Epithelial cell of proximal tubule (primary cell): Measurements from ENCODE around the gene SUCNR1. TPM values are rescaled to one million over a fixed set of nuclear protein-coding genes. Genes with fewer than 3 reads are reported as not detected.
"Not testable (repeated sequence)": the region's sequence is repeated elsewhere in the genome, so short reads cannot be mapped to it uniquely, and the experiment has no call there.

ENCODE experiments used
- DNase-seq: peaks from one replicate; pipeline ENCODE4 v3.0.0-alpha.2; 2011; ENCODE audit warnings: low read depth
- H3K4me3 ChIP-seq: 2 replicates; pipeline ENCODE4 v1.5.1; 2011; ENCODE audit warnings: low read depth, mild to moderate bottlenecking, low read length
- CTCF ChIP-seq: conservative IDR thresholded peaks from 2 replicates; pipeline ENCODE4 v1.5.1; 2012; ENCODE audit warnings: low read depth, mild to moderate bottlenecking, low read length
- total RNA-seq: library from RNA; depleted of rRNA; stranded (reverse); fragments of >200 nt; gene quantifications from 2 replicates; pipeline ENCODE4 v1.2.3, GENCODE V29; 2015

Gene SUCNR1
- total RNA-seq, 1 donor from 2014 or later: 0.81 TPM

GRCh38 chr3:151871639-151872468 lies 1.6 kb upstream of the SUCNR1 start:
- TF ChIP-seq CTCF: no peak
- no peak for DNase-seq
- H3K4me3 ChIP-seq: no peak overlapping the region

DNA sequence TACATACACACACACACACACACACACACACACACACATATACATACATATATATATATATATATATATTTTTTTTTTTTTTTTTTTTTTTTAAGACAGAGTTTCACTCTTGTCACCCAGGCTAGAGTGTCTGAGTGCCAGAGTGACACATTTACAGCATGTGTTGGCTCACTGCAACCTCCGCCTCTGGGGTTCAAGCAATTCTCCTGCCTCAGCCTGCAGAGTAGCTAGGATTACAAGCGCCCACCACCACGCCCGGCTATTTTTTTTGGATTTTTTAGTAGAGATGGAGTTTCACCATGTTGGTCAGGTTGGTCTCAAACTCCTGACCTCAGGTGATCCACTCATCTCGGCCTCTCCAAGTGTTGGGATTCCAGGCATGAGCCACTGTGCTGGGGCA lies 636 bp downstream of the SUCNR1 start:
- DNase-seq: not testable (repeated sequence)
- peak overlapping the region; percentile 46 for H3K4me3 ChIP-seq

GRCh38 chr3:151875759-151876158 lies 2.3 kb downstream of the SUCNR1 start:
- DNase-seq: peak; percentile 75
- no peak for TF ChIP-seq CTCF
- peak overlapping the region; percentile 33 for H3K4me3 ChIP-seq

DNA sequence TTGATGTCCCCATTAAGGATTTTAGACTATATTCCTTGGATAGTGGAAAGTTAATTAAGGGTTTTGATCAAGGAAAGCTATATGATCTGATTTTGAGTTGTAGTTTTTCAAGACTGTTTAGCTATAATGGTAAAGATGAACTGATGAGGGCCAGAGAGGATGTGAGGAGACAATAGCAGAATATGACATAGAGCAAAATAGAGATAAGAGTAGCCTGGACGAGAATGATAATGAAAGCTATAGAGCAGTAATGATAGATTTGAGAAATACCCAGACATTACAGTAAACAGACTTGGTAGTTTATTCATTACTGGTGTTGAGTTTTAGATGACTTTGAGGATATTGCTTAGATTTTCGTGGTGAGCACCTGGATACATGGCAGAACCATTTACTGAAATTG lies 3.8 kb downstream of the SUCNR1 start:
- no peak overlapping the region for H3K4me3 ChIP-seq
- TF ChIP-seq CTCF: no peak
- DNase-seq: no peak

- no peak for DNase-seq
- no peak for TF ChIP-seq CTCF
- H3K4me3 ChIP-seq: no peak overlapping the region
These were observed 5.0 kb downstream of the SUCNR1 start for GRCh38 chr3:151878465-151878864.

DNA sequence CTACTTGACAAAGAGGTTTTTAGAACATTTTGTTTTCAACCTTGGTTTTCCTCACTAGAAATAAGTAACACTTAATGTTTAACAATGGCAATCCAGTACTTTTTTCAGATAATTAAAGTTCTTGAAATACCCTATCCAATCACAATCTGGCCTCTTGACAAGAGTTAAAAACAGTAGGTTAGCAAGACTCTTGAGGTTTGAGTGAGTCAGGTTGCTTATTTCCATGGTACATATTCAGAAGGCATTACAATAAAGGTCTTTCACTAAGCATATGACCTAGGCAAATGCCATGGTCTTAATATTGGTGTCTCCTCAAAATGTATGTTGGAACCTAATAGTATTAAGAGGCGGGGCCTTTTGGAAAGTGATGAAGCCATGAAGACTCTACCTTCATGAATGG lies 5.6 kb downstream of the SUCNR1 start:
- no peak overlapping the region for H3K4me3 ChIP-seq
- no peak for TF ChIP-seq CTCF
- DNase-seq: no peak

GRCh38 chr3:151879679-151880415 lies 6.4 kb downstream of the SUCNR1 start:
- no peak for DNase-seq
- H3K4me3 ChIP-seq: no peak overlapping the region
- no peak for TF ChIP-seq CTCF
